Breast epithelium (tissue), 4 donors: Measurements from ENCODE around the gene FOXE3. TPM values are rescaled to one million over a fixed set of nuclear protein-coding genes. Genes with fewer than 3 reads are reported as not detected.

Experiments
- DNase-seq, 2 donors: peaks; one replicate each; pipeline ENCODE4 v3.0.0-alpha.2; 2019; ENCODE audit warnings: low spot score in 2 of 2
- H3K27ac ChIP-seq, 2 donors: fragments of 200-600 bp; sonication (generic) in 1 of 2; one replicate each; pipeline ENCODE4 v1.5.1; 2016 to 2019; ENCODE audit warnings: mild to moderate bottlenecking in 1 of 2
- H3K27me3 ChIP-seq, 2 donors: fragments of 200-600 bp; sonication (generic) in 1 of 2; one replicate each; pipeline versions ENCODE4 v1.5.1 to v1.6.0; 2017 to 2019; ENCODE audit warnings: control low read depth in 1 of 2, mild to moderate bottlenecking in 1 of 2
- H3K36me3 ChIP-seq: fragments of 200-600 bp; one replicate; pipeline ENCODE4 v1.5.1; 2019
- H3K4me1 ChIP-seq, 2 donors: fragments of 200-600 bp; sonication (generic); one replicate each; pipeline ENCODE4 v1.5.1; 2016 to 2019; ENCODE audit warnings: control low read depth in 1 of 2
- H3K4me3 ChIP-seq, 3 donors: fragments of 200-600 bp; sonication (generic); 1 replicate in 2 of 3; 2 replicates in 1 of 3; pipeline ENCODE4 v1.5.1; 2016 to 2019; ENCODE audit warnings: mild to moderate bottlenecking in 3 of 3, moderate library complexity in 2 of 3
- H3K9me3 ChIP-seq, 2 donors: fragments of 200-600 bp; sonication (generic) in 1 of 2; one replicate each; pipeline ENCODE4 v1.5.1; 2016 to 2019; ENCODE audit warnings: control low read depth in 1 of 2
- POLR2A ChIP-seq: fragments of 450-650 bp; IDR thresholded peaks from one replicate; pipeline ENCODE4 v1.6.1; 2016; ENCODE audit warnings: antibody characterized with exemption, mild to moderate bottlenecking, moderate library complexity
- POLR2AphosphoS5 ChIP-seq, 3 donors: sonication (generic); formaldehyde crosslinking; IDR thresholded peaks; one replicate each; pipeline ENCODE4 v1.6.1; 2017; ENCODE audit warnings: antibody characterized with exemption in 3 of 3
- intact Hi-C: fragments of 100-400 bp; cut with DNase I; formaldehyde crosslinking; loops from one replicate; pipeline ENCODE4 v1.15.1; 2023; ENCODE audit warnings: low total_unique reads
- total RNA-seq, 3 donors: library from RNA; depleted of rRNA; stranded (reverse); fragments of >200 nt; gene quantifications; one replicate each; pipeline ENCODE4 v1.1.0, GENCODE V29; 2016
- TF ChIP-seq, protein P1 (sequence below), 3 donors: fragments of 450-650 bp; IDR thresholded peaks; one replicate each; pipeline ENCODE4 v1.5.1; 2016 to 2017; ENCODE audit warnings: antibody characterized with exemption in 3 of 3, mild to moderate bottlenecking in 3 of 3, moderate library complexity in 3 of 3

The FOXE3 gene
- total RNA-seq, 3 donors from 2014 or later: not detected

- no peak for DNase-seq
- H3K9me3 ChIP-seq: no peaks in the 10 kb centered on the region
- H3K27ac ChIP-seq: no peak overlapping the region
- H3K27me3 ChIP-seq: peaks cover 0 to 61% of the 10 kb centered on the region in 2 donors
- TF ChIP-seq POLR2A: no peak
- TF ChIP-seq, protein P1, sequence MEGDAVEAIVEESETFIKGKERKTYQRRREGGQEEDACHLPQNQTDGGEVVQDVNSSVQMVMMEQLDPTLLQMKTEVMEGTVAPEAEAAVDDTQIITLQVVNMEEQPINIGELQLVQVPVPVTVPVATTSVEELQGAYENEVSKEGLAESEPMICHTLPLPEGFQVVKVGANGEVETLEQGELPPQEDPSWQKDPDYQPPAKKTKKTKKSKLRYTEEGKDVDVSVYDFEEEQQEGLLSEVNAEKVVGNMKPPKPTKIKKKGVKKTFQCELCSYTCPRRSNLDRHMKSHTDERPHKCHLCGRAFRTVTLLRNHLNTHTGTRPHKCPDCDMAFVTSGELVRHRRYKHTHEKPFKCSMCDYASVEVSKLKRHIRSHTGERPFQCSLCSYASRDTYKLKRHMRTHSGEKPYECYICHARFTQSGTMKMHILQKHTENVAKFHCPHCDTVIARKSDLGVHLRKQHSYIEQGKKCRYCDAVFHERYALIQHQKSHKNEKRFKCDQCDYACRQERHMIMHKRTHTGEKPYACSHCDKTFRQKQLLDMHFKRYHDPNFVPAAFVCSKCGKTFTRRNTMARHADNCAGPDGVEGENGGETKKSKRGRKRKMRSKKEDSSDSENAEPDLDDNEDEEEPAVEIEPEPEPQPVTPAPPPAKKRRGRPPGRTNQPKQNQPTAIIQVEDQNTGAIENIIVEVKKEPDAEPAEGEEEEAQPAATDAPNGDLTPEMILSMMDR (IDR thresholded peaks at IDR 0.05): no peak
- no peak for TF ChIP-seq POLR2AphosphoS5 (IDR thresholded peaks at IDR 0.05)
- H3K4me1 ChIP-seq: peaks cover under 1 to 3% of the 10 kb centered on the region in 2 donors
- H3K4me3 ChIP-seq: no peak overlapping the region
- H3K36me3 ChIP-seq: no peaks in the 10 kb centered on the region
- intact Hi-C loops: loop anchor here (5.0 kb wide), 1 partner anchor 272 kb away; no protein-coding TSS in a partner anchor
These were observed 23.9 kb downstream of the FOXE3 start for GRCh38 chr1:47439819-47440598.

DNA sequence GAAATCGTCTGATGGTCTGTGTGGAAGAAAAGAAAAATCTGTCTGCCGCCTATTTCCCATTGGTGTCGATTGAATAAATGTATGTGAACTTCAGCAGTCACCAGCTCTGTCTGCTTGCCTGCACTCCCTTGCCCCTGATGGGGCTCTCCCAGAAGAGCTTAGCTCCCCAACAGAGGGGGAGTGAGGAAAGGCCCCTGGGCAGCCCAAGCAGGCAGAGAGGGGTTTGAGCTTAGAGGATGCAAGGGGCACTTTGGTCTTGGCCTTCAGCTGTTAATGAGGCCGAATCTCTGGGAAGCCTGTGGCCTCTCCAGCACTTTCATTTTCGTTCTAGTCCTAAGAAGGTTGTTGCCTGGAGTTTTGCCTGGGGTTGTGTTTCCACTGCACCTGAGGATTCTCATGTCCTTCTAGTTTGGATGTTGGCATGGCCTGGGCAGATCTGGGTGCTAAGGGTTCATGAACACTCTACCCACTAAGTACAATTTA lies 24.6 kb downstream of the FOXE3 start:
- Histone ChIP-seq H3K27me3 (peaks cover 3 to 64% of the 10 kb centered on the region in 2 donors), H3K27ac (no peak overlapping the region), H3K36me3 (no peaks in the 10 kb centered on the region), H3K4me3 (no peak overlapping the region), H3K4me1 (peaks cover 0 to 3% of the 10 kb centered on the region in 2 donors), H3K9me3 (no peaks in the 10 kb centered on the region)
- no peak for DNase-seq
- intact Hi-C loops: no loop called here
- no peak for TF ChIP-seq POLR2AphosphoS5 (IDR thresholded peaks at IDR 0.05)
- no peak for TF ChIP-seq POLR2A
- TF ChIP-seq, protein P1 (IDR thresholded peaks at IDR 0.05): no peak

- Histone ChIP-seq H3K9me3 (no peaks in the 10 kb centered on the region), H3K27ac (no peak overlapping the region), H3K4me3 (no peak overlapping the region), H3K27me3 (peaks cover 6 to 64% of the 10 kb centered on the region in 2 donors), H3K36me3 (no peaks in the 10 kb centered on the region), H3K4me1 (no peaks in the 10 kb centered on the region)
- intact Hi-C loops: no loop called here
- no peak for DNase-seq
- TF ChIP-seq POLR2A (no peak), POLR2AphosphoS5 (IDR thresholded peaks at IDR 0.05) (no peak)
- TF ChIP-seq, protein P1 (IDR thresholded peaks at IDR 0.05): no peak
These were observed 25.5 kb downstream of the FOXE3 start for GRCh38 chr1:47441450-47442106.

GRCh38 chr1:47442202-47442601 lies 26.1 kb downstream of the FOXE3 start:
- H3K9me3 ChIP-seq: no peaks in the 10 kb centered on the region
- DNase-seq: no peak
- H3K27ac ChIP-seq: no peak overlapping the region
- no peak overlapping the region for H3K4me3 ChIP-seq
- H3K4me1 ChIP-seq: no peaks in the 10 kb centered on the region
- intact Hi-C loops: no loop called here
- TF ChIP-seq POLR2AphosphoS5 (IDR thresholded peaks at IDR 0.05) (no peak), POLR2A (no peak)
- TF ChIP-seq, protein P1 (IDR thresholded peaks at IDR 0.05): no peak
- no peaks in the 10 kb centered on the region for H3K36me3 ChIP-seq
- H3K27me3 ChIP-seq: peaks cover 6 to 67% of the 10 kb centered on the region in 2 donors
